ENCODE results near the gene TALDO1. TPM values are rescaled to one million over a fixed set of nuclear protein-coding genes. Genes with fewer than 3 reads are reported as not detected.

The TALDO1 gene
- total RNA-seq, 1 donor, result 401 TPM

DNA sequence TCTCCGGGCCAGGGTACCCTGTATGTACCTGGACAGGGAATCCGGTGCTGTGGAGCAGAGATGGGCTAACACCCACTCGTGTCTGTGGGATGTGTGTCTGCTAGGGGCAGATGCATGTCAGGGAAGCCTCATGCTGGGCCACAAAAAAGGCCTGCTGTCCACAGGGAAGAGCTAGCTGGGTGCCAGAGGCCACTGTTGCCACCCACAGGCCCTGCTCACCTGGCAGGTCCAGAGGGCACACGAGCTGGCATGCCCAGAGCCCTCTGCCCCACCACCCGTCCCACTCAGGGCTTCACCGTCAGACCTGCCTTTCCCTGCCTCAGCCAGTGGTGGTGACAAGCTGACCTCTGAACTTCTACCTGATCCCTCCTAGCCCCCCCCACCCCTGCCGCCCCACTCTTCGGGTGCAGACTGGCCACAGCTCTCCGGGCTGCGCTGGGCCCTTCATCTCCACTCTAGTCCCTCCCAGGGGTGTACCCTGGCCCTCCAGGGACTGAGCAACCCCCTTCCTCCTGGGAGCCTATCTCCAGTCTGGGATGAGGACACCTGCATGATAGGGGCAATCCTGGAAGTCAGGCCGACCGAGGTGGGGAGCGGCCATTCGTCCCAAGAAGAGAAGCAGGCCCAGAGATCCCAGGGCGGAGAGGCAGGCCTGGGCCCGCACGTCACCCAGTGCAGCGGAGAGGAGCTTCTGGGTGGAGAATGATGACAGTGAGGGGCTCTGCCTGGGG, 49.5 kb downstream of the TALDO1 start:
- no peak for DNase-seq (ENCODE audit: low read depth in 2 of 3, low spot score in 2 of 3)

DNA sequence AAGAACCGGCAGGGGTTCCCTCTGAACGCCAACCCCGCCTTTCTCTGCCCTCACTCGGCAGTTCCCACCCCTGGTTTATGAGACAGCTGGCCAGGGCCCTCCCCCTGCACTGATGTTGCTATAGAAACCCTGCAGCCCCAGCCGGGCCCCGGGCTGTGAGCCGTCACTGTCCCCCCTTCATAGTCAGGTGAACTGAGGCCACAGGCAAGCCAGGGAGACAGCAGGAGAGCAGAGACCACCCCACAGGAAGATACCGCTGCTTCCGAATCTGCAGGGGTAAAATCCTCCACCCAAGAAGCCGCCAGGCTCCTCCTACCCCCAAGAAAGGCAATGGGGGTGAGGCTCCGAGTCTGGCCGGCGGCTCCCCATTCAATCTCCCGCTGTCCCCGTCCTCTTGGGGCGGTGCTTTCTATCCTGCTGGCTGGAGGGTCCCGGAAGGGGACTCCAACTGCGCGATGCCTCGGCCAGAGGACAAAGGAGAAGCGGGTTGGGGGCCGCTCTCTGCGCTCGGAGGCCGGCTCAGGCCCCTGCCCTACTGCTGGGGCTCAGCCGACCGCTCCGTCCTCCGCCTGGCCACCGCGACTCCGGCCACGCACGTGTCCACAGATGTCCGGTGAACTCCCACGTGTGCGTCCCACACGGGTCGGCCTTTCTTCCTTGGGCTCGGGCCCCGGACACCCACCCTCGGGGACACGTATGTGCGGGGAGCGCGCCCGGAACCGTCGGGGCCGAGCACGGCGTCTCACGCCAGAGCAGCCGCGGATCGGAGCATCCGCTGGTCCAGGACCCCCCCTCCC, 50.2 kb downstream of the TALDO1 start:
- DNase-seq (ENCODE audit: low read depth in 2 of 3, low spot score in 2 of 3), result peak; percentile 47 to 78 (median 75)

DNA sequence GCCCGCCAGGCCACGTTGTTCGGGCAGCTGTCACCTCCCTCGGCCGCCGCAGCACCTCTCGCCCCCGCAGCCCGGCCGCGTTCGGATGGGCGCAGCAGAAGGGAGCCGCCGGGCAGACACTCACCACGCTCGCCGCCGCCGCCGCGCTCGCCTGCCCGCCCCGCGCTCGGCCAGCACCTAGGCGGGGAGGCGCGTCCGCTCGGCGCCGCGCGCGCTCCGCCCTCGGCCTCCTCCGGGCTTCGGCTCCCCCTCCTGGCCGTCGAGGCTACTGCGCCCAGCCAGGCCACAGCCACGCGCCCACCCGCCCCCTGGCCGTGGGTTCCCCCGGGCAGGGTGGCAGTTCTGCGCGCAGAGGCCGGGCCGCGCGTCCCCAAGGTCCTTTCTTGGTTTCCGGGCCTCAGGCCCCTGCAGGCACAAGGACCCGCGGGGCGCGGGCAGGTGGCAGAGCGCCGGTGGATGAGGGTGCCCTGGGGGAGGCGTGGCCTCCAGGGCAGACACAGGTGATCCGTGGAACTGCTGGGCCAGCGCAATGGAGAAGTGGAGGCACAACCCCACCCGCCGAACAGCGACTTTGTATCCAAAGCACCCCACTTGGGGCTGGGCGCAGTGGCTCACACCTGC, 50.9 kb downstream of the TALDO1 start, which contains the start of gene SLC25A22:
Gene SLC25A22, minus strand, starts transcription at position 189 of the 621 bp plus-strand sequence. CDS start 3,275 bp downstream, outside the sequence.
- DNase-seq (ENCODE audit: low read depth in 2 of 3, low spot score in 2 of 3), result peak; percentile 77 to 87 (median 86)

DNA sequence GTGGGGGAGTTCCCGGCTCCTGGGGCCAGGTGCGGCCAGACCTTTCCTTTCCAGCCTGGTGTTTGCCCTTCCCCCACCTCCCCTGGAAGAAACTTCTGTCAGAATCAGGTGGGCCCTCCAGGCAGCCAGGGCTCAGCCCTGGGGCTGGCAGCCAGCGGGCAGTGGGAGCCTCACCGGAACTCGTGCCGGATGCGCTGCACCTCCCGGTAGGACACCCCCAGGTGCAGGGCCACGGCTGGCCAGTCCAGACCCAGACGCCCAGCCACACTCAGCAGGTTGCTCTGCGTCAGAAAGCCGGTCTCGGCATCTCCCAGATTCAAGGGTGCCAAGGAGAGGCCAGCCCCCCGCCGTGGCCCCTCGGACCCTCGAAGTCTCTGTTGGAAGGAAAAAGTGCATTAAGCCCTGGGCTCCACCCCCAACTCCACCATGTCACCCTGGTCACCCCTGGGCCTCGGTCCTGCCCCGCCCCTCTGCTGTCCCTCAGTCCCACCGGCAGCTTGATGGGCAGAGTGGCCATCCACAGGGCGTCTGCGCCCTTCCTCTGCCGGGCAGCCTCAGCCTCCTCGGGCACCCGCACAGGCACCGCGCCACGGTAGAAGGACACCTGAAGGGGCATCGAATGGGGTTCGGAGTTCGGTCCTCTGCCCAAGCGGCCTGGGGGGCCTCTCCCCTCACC, 52.5 kb downstream of the TALDO1 start:
- no peak for DNase-seq (ENCODE audit: low read depth in 2 of 3, low spot score in 2 of 3)

DNA sequence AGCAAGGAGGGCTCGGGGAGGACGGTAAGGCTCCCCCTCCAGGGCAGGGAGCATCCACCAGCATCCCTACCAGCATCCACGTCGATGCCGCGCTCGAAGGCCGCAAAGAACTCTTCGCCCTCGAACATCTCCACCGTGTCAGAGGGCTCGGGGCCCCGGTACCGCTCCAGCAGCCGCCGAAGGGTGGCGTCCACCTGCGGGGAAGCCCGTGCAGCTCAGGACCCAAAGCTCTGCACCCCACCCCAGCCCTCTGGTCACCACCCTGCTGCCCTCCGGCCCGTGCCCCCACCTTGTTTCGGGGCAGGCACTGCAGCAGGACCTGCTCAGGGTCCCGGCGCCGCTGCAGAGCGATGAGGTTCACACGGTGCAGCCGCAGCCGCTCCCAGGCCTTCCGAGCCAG, 53.2 kb downstream of the TALDO1 start:
- no peak for DNase-seq (ENCODE audit: low read depth in 2 of 3, low spot score in 2 of 3)

DNA sequence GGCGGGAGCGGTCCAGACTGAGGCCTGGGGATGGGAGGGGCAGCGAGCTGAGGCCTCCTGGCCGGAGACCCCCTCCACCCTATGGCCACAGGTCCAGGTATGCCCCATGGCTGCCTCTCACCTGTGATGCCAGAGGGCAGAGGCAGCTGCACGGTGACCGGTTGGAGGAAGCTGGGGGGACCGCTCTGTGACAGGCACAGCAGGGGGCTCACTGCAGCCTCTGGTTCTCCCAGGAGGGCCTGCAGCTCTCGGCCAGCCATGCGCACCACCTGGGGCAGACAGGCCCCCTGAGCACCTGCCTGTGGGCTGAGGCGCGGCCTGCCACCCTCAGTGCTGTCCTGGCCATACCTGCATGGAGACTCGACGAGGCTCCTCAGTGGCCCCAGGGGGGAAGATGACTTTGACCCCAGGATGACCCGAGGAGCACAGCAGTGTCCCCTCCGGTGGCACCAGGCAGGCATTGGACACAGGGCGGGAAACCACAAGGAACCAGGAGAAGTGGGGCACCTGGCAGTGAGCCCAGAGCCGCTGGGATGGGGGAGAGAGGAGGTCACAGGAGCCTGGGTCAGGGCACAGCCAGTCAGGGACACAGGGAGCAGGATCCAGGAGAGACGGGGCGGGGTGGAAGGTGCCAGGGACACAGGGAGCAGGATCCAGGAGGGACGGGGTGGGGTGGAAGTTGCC, 54.0 kb downstream of the TALDO1 start:
- no peak for DNase-seq (ENCODE audit: low read depth in 2 of 3, low spot score in 2 of 3)

DNA sequence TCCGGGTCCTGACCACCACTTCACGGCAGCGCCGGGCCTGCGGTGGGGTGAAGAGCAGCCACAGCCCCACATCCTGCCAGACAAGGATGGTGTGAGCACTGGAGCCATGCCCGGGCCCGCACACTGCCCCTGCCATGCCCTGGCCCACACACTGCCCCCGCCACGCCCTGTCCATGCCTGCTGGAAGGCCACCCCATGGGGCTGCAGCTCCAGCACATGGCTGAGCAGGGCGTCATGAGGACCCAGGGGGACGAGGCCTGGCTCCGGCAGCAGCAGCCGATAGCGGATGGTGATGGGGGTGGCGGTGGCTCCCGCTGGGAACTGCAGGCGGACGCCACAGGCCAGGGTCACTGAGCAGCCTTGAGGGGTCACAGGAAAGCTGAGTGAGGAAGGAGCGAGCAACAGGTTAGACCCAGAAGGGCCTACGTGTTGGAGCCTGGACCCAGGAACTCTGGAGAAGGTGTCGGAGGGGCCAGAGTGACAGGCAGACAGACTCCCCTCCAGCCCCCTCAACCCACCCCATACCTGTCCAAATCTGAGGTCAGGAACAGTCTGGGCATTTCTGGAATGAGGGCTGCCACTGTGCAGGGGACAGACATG, 54.9 kb downstream of the TALDO1 start:
- no peak for DNase-seq (ENCODE audit: low read depth in 2 of 3, low spot score in 2 of 3)

DNA sequence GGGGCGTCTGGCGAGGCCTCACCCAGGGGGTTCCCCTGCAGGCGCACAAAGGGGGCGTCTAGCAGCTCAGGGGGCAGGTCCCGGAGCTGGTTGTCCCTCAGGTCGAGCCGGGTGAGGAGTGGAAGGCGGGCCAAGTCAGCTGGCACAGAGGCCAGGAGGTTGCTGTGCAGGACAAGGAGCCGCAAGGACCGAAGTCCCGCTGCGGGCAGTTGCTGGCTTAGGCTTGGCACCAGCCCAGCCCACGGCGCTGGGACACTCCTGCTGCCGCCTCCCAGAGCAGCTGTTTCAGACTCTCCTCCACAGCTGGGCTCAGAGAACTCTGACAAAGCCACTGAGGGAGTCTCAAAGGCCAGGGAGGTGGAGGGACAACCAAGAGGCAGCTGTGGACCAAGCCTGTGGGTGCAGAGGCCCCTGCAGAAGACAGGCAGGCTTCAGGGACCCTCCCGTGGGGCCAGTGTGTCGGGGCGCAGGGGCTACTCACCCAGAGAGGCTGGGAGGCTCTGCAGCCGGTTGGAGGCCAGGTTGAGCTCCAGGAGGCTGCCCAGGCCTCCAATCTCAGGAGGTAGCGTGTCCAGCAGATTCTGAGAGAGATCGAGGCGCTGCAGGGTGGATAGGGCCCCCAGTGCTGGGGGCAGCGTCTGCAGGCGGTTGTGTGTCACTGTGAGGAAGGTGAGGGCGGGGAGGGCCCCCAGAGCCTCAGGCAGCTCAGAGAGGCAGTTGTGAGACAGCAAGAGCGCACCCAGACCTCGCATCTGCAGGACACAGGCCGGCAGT, 55.6 kb downstream of the TALDO1 start:
- no peak for DNase-seq (ENCODE audit: low read depth in 2 of 3, low spot score in 2 of 3)

DNA sequence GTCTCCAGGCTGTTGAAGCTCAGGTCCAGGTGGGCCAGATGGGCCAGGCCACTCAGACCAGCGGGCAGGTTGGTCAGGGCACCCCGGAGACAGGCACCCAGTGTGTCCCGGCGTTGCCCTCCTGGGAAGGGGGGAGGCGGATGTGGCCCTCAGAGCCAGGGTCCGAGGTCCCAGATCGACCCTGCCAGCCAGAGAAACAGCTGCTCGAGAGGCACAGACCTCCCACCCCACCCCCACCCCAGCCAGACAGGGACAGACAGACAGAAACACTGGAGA, 56.1 kb downstream of the TALDO1 start:
- DNase-seq (ENCODE audit: low read depth in 2 of 3, low spot score in 2 of 3), result no peak

DNA sequence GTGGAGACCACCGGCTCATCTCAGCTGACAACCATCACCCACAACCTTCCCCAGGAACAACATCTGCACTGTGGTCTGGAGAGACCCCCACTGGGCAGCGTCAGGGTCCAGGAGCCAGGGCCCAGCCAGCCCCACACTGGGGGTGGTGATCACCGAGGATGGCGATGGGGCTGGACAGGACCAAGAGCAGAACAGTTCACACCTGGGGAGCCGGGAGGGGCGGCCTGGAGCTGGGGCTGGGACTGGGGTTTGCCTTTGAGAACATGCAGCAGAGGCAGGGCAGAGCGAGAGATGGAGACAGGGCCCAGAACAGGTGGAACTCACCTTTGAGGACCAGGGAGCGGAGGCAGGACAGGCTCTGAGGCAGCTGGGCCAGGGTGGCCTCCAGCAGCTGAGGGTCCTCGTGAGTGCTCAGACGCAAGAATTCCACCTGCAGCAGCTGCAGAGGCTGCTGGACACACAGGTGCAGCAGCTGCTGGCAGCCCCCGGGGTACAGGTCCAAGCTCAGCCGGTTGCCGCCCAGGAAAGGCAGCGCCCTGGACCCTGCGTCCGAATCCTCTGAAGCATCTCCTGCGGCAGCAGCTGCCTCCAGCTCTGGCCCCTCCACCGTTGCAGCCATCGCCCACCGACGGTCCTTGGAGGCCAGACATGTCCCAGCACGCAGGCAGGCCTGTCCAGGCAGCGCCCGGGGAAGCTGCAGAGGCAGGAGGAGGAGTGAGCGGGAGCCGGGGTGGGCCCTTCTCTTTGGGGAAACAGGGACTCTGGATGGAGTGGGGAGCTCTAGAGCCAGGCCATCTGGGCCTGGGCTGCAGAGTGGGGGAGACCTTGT, 56.7 kb downstream of the TALDO1 start:
- no peak for DNase-seq (ENCODE audit: low read depth in 2 of 3, low spot score in 2 of 3)

DNA sequence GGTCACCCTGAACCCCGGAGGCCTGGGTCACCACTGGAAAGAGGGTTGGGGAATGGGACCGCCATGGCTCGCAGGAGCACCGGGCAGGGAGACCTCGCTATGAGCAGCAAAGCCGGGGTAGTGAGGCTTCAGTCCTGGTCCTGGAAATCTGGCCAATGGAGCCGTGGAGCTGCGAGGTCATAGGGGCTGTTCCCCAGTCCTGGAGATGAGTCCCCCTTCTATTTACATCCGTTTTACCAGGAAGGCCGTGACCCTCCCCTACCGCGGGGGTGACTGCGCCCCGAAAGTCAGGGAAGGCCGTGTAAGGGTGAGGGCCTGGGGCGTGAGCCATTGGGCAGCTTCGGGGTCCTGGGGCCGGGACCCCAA, 57.3 kb downstream of the TALDO1 start:
- no peak for DNase-seq (ENCODE audit: low read depth in 2 of 3, low spot score in 2 of 3)

DNA sequence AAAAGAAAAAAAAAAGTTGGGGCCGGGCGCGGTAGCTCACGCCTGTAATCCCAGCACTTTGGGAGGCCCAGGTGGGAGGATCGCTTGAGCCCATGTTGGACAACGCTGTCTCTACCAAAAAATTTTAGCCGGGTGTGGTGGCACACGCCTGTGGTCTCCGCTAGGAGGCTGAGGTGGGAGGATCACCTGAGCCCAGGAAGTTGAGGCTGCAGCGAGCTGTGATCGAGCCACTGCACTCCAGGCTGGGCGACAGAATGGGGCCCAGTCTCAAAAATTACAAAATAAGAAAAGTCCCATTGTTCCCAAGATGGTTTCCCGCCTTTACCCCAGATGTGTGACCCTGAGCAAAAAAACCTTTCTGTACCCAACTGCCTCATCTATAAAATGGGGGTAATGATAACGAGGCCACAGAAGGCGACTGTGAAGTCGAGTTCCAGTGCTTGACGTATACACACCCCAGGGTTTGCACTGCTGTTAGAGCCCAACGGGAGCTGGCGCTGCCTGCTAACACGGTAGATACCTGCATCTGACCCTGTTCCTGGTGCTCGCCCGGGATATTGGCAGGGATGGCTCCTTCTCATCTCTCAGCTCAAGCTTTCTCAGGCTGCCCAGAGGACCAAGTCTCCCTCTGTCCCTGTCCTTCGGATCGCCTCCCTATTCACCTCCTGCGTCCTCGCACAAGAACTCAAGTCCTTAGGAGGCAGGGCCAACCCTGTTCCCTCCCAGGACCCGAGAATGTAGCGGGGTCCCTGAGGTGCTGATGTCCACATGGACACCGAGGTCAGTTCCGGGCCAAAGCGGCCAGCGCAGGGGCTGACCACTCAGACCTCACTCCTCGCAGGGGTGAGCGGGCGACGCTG, 61.4 kb downstream of the TALDO1 start:
- DNase-seq (ENCODE audit: low read depth in 2 of 3, low spot score in 2 of 3), result no peak

DNA sequence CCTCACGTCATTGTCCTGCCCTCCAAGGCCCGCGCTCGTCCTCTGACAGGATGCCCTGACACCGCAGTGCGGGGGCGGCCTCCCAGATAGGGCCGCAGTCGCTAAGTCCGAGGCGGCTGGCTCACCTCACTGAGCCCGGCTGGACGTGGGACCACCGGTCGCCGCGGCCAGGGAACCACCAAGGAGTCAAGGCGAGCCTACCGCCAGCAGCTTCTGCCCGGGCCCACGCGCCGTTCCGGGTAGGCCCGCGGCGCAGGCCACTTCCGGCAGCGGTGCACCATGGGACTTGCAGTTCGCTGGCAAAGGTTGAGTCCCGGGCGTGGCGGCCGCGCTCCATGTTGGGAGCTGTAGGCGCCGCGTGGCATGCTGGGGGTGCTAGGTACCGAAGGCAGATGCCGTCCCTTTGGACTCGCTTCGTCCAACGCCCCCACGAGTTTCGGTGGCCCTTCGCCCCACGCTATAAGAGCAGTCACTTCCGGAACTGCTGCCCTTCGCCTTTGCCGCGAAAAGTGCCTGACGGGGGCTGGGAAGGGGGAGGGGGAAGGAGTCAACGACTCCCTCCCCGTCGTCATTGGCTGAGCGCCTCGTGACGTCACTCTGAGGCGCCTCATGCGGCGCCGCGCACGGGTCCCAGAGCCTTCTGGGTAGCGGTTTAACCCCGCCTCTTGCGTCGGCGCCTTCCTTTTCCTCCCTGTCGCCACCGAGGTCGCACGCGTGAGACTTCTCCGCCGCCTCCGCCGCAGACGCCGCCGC, 62.2 kb downstream of the TALDO1 start, which contains the start of gene RPLP2:
Gene RPLP2, plus strand, starts transcription at position 681 of the 753 bp plus-strand sequence. CDS start 268 bp downstream, outside the sequence.
- peak; percentile 97 to 100 (median 98) for DNase-seq (ENCODE audit: low read depth in 2 of 3, low spot score in 2 of 3)

DNA sequence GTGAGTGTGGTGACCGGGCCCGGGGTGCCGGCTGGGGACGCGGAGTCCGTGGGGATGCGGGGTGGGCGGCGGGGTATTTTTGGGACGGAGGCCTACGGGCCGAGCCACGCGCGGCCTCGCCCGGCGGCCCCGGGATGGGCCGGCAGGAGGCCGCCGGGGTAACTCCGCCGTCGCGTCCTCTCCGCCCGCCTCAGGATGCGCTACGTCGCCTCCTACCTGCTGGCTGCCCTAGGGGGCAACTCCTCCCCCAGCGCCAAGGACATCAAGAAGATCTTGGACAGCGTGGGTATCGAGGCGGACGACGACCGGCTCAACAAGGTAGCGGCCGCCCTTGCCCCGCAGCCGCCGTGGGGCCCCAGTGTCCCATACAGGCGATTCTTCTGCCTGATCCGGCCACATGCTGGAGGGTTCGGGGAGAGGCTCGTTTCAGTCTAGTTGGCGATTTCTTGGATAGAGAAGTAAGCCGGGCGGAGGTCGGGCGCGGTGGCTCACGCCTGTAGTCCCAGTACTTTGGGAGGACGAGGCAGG, 62.8 kb downstream of the TALDO1 start:
- no peak for DNase-seq (ENCODE audit: low read depth in 2 of 3, low spot score in 2 of 3)

DNA sequence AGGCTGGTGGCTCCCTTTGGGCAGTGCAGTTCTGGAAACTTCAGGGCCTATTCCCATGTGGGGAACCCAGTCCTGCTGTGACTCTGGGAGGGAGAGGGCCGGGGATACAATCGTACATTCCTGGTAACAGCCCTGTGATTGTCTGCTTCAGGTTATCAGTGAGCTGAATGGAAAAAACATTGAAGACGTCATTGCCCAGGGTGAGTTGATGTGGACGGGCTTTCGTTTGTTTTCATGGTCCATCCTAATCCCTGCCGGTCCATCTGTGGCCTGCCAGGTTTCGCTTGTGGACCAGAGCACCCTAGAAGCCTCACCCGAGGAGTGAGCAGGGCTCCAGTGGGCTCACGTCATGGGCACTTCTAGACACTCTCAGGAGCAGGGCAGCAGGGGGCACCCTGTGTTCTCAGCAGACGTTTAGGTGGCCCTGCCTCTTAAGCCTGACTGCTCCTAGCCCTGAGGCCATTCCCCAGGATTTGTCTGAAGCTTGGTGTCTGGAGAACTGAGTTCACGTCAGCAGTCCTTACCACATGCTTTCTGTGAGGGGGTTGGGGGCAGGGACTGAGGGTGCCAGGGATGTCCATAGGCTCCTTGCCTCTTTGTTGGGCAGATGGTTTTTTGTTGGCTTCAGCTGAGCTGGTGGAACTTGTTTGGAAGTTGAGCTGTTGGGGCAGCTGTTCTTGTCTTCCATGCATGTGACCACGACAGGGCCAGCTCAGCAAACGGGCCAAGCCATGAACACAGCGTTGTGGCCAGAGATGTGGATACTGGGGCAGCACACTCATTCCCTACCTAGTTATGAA, 64.4 kb downstream of the TALDO1 start:
- DNase-seq (ENCODE audit: low read depth in 2 of 3, low spot score in 2 of 3), result no peak

DNA sequence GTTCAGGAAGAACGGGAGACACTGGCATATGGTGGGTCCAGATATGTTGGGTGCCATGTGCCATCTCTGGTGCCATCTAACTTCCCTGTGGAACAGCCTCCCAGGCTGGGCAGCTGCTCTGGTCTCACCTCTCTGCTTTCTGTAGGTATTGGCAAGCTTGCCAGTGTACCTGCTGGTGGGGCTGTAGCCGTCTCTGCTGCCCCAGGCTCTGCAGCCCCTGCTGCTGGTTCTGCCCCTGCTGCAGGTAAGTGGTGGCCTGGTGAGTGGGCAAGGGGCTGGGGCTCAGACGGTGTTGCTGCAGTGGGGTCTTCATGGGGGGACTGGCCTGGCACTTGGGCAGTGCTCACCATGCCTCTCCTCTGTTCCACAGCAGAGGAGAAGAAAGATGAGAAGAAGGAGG, 65.1 kb downstream of the TALDO1 start:
- no peak for DNase-seq (ENCODE audit: low read depth in 2 of 3, low spot score in 2 of 3)

All from hematopoietic multipotent progenitor cell (in vitro differentiated cells).